ENCODE measurements around the gene RBP3.

Gene RBP3

DNA sequence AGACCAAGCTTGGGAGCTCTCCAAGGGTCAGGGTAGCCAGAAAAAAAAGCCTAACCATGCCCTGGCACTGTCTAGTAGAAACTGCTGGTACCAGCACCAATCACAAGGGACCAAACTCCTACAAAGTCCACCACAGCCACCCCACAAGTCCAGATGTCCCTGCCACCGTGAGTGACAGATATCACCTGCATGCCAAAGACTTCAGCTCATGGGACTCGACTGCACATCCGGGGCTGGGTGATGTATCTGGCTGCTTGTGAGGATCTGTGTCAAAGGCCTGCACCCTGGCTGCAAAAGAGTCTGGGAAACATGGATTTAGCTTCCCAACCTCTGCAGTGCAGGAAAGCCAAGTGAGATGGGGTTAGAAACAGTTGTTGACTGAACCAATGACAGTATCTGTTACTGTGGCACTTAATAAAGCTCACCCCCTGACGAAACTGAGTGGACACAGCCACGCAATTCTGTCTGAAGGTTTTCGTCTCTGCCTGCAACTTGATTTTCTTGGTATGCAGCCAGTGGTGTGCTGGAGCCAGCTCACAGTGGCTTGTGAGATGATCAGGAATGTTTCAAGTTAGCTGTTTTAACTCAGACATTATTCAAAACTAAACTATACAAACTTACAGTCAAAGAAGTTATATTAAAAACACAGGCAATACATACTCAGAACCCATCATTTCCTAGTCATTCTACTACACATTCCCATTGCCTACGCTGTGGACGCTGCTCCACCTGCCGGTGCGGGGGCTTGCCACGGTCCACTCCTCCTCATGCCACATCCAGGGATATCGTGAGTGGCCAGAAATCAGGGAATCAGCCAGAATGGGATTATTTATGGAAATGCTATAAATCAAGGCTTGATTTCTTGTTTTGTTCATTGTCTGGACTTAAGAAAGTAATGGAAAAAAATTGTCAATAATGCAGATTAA lies 26.7 kb downstream of the RBP3 start:
- Histone ChIP-seq H3K27ac (ENCODE audit: low read length) (no peak overlapping the region), H3K4me1 (ENCODE audit: control insufficient read depth, insufficient read depth, low read length) (peaks cover 5% of the 10 kb centered on the region)
- no CpG with 5 or more reads among the region's 12 CpGs for WGBS (ENCODE audit: insufficient coverage, insufficient read length)

DNA sequence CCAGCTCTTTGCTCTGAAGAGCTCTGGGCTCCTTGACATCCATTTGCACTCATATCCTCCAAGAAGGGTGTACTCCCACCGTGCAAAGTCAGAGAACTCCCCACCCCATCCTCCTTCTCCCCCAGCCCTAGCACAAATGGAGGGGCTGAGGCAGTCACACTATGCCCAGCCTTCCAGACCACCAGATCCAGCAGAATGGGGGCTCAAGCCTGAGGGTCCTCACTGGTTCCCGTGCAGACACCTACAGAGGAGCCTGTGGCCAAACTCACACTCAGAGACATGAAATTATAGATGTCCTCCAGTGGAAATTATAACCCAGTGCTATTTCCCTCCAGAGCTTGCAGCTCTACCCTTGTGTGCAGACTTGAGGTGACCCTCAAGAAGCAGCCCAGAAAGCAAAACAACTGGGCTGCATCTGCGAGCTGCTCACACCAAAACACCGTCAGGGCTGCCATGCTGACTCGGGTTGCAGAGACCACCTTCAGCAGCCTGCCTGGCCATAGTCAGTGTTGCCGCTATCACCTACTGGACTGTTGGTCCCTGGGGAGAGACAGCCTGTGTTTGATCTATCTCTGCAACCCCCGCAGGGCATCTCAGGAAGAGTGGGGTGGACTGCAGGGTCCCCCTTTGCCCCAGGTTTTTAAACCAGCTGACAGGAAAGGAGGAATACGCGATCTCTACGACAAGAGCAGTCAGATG lies 28.5 kb downstream of the RBP3 start:
- Histone ChIP-seq H3K4me1 (ENCODE audit: control insufficient read depth, insufficient read depth, low read length) (peaks cover 5% of the 10 kb centered on the region), H3K36me3 (ENCODE audit: control insufficient read depth, insufficient read depth, low read length) (no peaks in the 10 kb centered on the region), H3K27me3 (ENCODE audit: control insufficient read depth, insufficient read depth, low read length) (no peaks in the 10 kb centered on the region; the same call in 1 of the 2 replicates), H3K4me3 (ENCODE audit: low read length) (no peak overlapping the region), H3K9me3 (ENCODE audit: control insufficient read depth, insufficient read depth, low read length) (no peaks in the 10 kb centered on the region), H3K27ac (ENCODE audit: low read length) (no peak overlapping the region)
- no peak for DNase-seq (ENCODE audit: low read depth, low spot score)
- no CpG with 5 or more reads among the region's 10 CpGs for WGBS (ENCODE audit: insufficient coverage, insufficient read length)

More for the DNA sequence above, 26.7 kb downstream of the RBP3 start:
- Histone ChIP-seq H3K9me3 (ENCODE audit: control insufficient read depth, insufficient read depth, low read length) (no peaks in the 10 kb centered on the region), H3K4me3 (ENCODE audit: low read length) (no peak overlapping the region), H3K27me3 (ENCODE audit: control insufficient read depth, insufficient read depth, low read length) (no peaks in the 10 kb centered on the region), H3K36me3 (ENCODE audit: control insufficient read depth, insufficient read depth, low read length) (no peaks in the 10 kb centered on the region)
- no peak for DNase-seq (ENCODE audit: low read depth, low spot score)

DNA sequence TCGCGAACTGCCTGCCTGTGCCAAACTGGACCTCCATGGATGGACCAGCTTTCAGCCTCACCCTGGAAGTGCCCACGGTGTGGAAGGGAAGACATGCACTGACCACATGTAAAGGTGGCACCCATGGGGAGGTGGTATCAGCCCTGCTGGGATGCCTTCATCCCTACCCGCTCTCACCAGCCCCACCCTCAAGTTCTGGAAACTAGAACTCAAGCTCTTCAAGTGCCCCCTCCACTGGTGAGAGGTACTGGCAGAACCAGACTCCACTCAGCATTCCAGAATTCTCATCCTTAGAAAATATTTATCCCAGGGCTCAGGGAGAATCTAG lies 30.0 kb downstream of the RBP3 start:
- Histone ChIP-seq H3K36me3 (ENCODE audit: control insufficient read depth, insufficient read depth, low read length) (no peaks in the 10 kb centered on the region), H3K27ac (ENCODE audit: low read length) (no peak overlapping the region), H3K4me1 (ENCODE audit: control insufficient read depth, insufficient read depth, low read length) (no peaks in the 10 kb centered on the region), H3K27me3 (ENCODE audit: control insufficient read depth, insufficient read depth, low read length) (no peaks in the 10 kb centered on the region; the same call in 1 of the 2 replicates), H3K4me3 (ENCODE audit: low read length) (no peak overlapping the region), H3K9me3 (ENCODE audit: control insufficient read depth, insufficient read depth, low read length) (no peaks in the 10 kb centered on the region)
- no peak for DNase-seq (ENCODE audit: low read depth, low spot score)
- WGBS (ENCODE audit: insufficient coverage, insufficient read length), result no CpG with 5 or more reads among the region's 4 CpGs

DNA sequence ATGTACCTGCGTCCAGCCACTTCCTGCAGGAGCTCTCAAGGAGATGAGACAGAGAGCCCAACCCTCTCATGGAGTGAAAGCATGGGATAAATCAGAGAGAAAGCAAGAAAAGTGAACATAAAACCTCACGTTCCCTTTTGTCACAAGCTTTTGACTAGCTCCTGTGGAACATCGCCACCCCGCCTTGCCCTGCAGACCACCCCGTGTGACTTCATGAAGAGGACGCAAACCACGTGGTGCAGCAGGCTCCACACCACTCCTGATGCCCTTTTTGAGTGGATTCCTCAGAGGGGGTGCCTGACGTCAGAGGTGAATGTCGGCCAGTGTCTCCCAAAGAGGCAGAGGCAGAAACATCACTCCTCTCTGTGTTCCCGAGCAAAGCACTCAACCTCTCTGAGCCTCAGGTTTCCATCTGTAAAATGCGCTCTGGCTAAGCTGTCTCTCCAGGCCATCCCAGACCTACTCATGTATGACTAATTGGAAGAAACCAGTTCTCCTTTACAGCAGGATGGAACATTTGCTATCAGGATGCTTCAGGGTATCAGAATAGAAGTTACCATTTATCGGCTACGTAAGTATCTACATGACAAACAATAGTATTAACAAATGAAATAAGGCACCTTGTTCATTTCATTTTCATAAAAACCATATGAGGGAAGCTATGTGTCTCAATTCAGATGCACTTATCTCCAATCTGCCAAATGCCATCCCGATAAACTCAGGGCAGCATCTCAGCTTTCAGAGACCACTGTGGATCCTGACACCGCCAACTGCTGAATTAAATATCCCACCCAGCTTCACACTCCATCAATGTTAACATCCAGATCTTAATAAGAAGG lies 30.7 kb downstream of the RBP3 start:
- Histone ChIP-seq H3K4me3 (ENCODE audit: low read length) (no peak overlapping the region), H3K27ac (ENCODE audit: low read length) (no peak overlapping the region), H3K27me3 (ENCODE audit: control insufficient read depth, insufficient read depth, low read length) (no peaks in the 10 kb centered on the region; the same call in 1 of the 2 replicates), H3K4me1 (ENCODE audit: control insufficient read depth, insufficient read depth, low read length) (no peaks in the 10 kb centered on the region), H3K9me3 (ENCODE audit: control insufficient read depth, insufficient read depth, low read length) (no peaks in the 10 kb centered on the region), H3K36me3 (ENCODE audit: control insufficient read depth, insufficient read depth, low read length) (no peaks in the 10 kb centered on the region)
- WGBS (ENCODE audit: insufficient coverage, insufficient read length), result no CpG with 5 or more reads among the region's 15 CpGs
- no peak for DNase-seq (ENCODE audit: low read depth, low spot score)

DNA sequence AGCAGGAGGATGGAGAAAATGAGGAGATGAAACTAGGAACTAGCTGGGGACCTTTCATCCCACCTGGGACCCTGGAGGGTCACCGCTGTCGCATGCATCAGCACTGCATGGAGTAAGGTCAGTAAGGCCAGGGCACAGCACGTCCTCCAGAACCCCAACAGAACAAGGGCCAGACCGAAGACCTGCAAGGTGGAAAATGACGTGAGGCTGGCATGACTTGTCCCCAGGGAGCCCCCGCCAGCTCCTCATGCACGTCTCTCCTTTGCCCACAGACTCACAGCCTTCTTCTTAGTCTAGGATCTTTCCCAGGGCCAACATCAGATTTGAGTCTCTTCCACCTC lies 31.3 kb downstream of the RBP3 start:
- H3K4me1 ChIP-seq (ENCODE audit: control insufficient read depth, insufficient read depth, low read length), result no peaks in the 10 kb centered on the region
- H3K27ac ChIP-seq (ENCODE audit: low read length), result no peak overlapping the region
- no peaks in the 10 kb centered on the region; the same call in 1 of the 2 replicates for H3K27me3 ChIP-seq (ENCODE audit: control insufficient read depth, insufficient read depth, low read length)
- DNase-seq (ENCODE audit: low read depth, low spot score), result no peak
- no CpG with 5 or more reads among the region's 7 CpGs for WGBS (ENCODE audit: insufficient coverage, insufficient read length)
- H3K36me3 ChIP-seq (ENCODE audit: control insufficient read depth, insufficient read depth, low read length), result no peaks in the 10 kb centered on the region
- H3K9me3 ChIP-seq (ENCODE audit: control insufficient read depth, insufficient read depth, low read length), result no peaks in the 10 kb centered on the region
- no peak overlapping the region for H3K4me3 ChIP-seq (ENCODE audit: low read length)

DNA sequence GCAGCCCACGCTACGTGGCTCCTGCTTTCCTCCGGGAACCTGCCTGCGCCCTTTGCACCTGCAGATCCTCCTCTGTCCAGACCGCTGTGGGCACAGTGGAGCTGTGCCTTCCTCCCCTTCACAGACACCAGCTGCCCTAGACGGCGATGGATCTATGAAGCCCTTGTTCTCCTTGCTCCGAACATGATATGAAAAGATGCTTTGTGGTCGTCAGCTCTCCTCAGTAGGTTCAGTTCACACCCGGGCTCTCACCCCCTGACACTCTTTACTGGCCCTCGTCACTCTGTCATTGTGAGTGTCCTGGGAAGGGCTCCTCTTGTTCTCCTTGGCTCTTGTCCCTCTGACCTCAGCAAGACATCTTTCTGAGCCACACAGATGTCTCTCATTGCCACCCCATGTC lies 31.7 kb downstream of the RBP3 start:
- no peaks in the 10 kb centered on the region for H3K9me3 ChIP-seq (ENCODE audit: control insufficient read depth, insufficient read depth, low read length)
- no peaks in the 10 kb centered on the region for H3K4me1 ChIP-seq (ENCODE audit: control insufficient read depth, insufficient read depth, low read length)
- no peak overlapping the region for H3K4me3 ChIP-seq (ENCODE audit: low read length)
- no peaks in the 10 kb centered on the region; the same call in 1 of the 2 replicates for H3K27me3 ChIP-seq (ENCODE audit: control insufficient read depth, insufficient read depth, low read length)
- DNase-seq (ENCODE audit: low read depth, low spot score), result no peak
- H3K36me3 ChIP-seq (ENCODE audit: control insufficient read depth, insufficient read depth, low read length), result no peaks in the 10 kb centered on the region
- H3K27ac ChIP-seq (ENCODE audit: low read length), result no peak overlapping the region
- WGBS (ENCODE audit: insufficient coverage, insufficient read length), result no CpG with 5 or more reads among the region's 11 CpGs

DNA sequence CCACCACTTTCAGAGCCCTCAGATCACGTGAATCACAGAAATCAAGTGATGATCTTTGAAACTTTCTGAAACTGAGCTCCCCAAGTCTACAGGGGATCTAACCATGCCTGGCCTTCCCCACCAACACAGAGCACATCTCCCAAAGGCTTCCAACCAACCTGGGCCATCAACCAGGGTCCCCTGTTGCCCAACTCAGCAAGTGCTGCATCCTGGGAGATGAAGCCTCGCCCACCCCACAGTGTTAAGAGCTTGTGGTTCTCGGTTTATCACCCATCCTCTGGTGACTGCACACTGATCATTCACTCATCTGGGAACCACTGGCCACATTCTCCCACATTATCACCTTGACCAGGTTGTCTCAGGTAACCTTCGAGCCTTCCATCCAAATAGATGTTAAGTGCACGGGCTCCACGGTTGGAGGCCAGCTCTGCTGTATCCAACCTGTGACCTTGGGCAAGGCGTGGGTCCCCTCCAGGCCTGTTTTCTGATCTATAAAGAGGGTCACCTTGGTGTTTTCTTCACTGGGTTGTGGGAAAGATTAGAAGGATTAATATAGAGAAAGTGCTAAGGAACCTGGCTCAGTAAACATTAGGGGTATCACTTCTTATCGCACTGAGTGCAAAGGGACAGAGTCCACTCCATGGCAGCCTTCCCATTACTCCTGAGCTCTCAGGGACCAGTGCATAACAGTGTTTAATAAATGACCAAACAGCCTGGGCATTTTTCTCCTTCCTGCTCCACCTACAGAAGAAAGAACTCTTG lies 32.4 kb downstream of the RBP3 start:
- DNase-seq (ENCODE audit: low read depth, low spot score), result no peak
- no peaks in the 10 kb centered on the region for H3K36me3 ChIP-seq (ENCODE audit: control insufficient read depth, insufficient read depth, low read length)
- no peak overlapping the region for H3K27ac ChIP-seq (ENCODE audit: low read length)
- no peaks in the 10 kb centered on the region; the same call in 1 of the 2 replicates for H3K27me3 ChIP-seq (ENCODE audit: control insufficient read depth, insufficient read depth, low read length)
- no peaks in the 10 kb centered on the region for H3K9me3 ChIP-seq (ENCODE audit: control insufficient read depth, insufficient read depth, low read length)
- WGBS (ENCODE audit: insufficient coverage, insufficient read length), result no CpG with 5 or more reads among the region's 8 CpGs
- H3K4me3 ChIP-seq (ENCODE audit: low read length), result no peak overlapping the region
- H3K4me1 ChIP-seq (ENCODE audit: control insufficient read depth, insufficient read depth, low read length), result no peaks in the 10 kb centered on the region

DNA sequence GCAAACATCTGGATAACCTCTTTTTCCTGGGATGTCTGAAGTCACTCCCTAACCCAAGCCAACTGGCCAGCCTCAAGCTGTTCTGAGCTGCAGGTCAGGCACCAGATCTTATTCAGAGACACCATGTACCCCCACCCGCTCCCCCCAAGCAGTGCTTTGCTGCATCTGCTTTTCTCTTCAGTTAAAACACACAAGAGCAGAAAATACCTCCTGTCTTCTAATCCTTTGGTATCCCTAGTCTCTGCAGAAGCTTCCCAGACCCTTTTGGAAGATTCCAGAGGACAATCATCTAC lies 32.9 kb downstream of the RBP3 start:
- Histone ChIP-seq H3K4me3 (ENCODE audit: low read length) (no peak overlapping the region), H3K27me3 (ENCODE audit: control insufficient read depth, insufficient read depth, low read length) (no peaks in the 10 kb centered on the region; the same call in 1 of the 2 replicates), H3K9me3 (ENCODE audit: control insufficient read depth, insufficient read depth, low read length) (no peaks in the 10 kb centered on the region), H3K27ac (ENCODE audit: low read length) (no peak overlapping the region), H3K36me3 (ENCODE audit: control insufficient read depth, insufficient read depth, low read length) (no peaks in the 10 kb centered on the region), H3K4me1 (ENCODE audit: control insufficient read depth, insufficient read depth, low read length) (no peaks in the 10 kb centered on the region)
- no peak for DNase-seq (ENCODE audit: low read depth, low spot score)
- no CpG with 5 or more reads among the region's 1 CpG for WGBS (ENCODE audit: insufficient coverage, insufficient read length)

DNA sequence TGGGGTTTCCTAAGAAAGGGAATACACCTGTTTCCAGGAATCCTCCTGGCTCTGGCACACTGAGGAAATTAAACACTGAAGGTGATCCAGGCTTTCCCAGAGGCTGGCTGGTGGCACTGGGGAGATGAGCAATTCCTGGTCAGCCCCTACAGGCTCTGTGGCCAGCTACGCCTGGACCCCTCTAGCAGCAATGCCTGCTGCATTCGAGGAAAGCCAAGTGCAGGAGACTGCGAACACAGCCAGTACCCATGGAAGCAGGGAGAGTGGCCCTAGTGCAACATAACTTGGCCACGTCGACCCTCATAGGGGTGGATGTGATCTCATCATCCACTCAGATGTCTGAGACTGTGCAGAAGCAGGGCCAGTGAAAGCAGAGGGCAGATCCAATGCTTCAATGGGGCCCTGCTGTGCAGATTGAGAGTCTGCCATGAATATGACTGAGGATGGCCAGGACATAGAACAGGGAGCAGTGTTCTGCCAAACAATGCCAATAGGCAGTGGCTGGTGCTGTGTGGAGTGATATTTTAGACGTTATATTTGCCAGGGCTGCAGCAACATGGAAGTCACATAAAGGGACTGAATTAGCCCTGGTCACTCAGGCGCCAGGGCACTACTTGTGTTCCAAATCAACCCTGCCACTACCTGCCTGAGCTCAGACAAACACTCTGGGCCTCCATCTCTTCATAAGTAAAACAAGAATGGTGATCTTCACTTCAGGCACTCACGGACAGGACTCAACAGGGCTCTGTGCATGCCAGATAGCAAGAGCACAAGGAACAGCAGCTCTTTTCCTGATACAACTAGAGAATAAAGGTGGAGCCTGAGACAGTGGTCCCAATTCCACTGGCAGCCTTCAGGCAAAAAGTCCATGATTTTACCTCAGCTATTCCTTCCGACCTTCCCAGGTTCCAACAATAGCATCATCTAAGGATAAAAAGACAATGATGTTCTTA lies 33.5 kb downstream of the RBP3 start:
- Histone ChIP-seq H3K4me3 (ENCODE audit: low read length) (no peak overlapping the region), H3K27ac (ENCODE audit: low read length) (no peak overlapping the region), H3K9me3 (ENCODE audit: control insufficient read depth, insufficient read depth, low read length) (no peaks in the 10 kb centered on the region), H3K27me3 (ENCODE audit: control insufficient read depth, insufficient read depth, low read length) (no peaks in the 10 kb centered on the region; the same call in 1 of the 2 replicates), H3K4me1 (ENCODE audit: control insufficient read depth, insufficient read depth, low read length) (no peaks in the 10 kb centered on the region), H3K36me3 (ENCODE audit: control insufficient read depth, insufficient read depth, low read length) (no peaks in the 10 kb centered on the region)
- no peak for DNase-seq (ENCODE audit: low read depth, low spot score)
- WGBS (ENCODE audit: insufficient coverage, insufficient read length), result no CpG with 5 or more reads among the region's 9 CpGs

All from iPS DF 6.9 (cell line).